Activated CD8-positive, alpha-beta T cell treated with anti-CD3 and anti-CD28 coated beads for 36 hours (primary cell): ENCODE data around the gene PFKL. TPM values are rescaled to one million over a fixed set of nuclear protein-coding genes. Genes with fewer than 3 reads are reported as not detected.

Experiments
- ATAC-seq: fragments of 200-7000 bp; cut with Tn5 transposase; one replicate; pipeline ENCODE4 v1.10.0; 2021; ENCODE audit warnings: mild to moderate bottlenecking, moderate library complexity
- CTCF ChIA-PET: fragments of 350-600 bp; sonication (Branson Sonifier 250); formaldehyde crosslinking; loops from one replicate; lab custom pipeline; 2021; ENCODE audit warnings: antibody characterized with exemption; lab: Charles Lee
- POLR2A ChIA-PET: fragments of 350-600 bp; sonication (Branson Sonifier 250); formaldehyde crosslinking; loops from one replicate; lab custom pipeline; 2021; ENCODE audit warnings: antibody characterized with exemption; lab: Charles Lee
- DNase-seq: peaks from one replicate; pipeline ENCODE4 v3.0.0-alpha.2; 2020
- H3K27ac Mint-ChIP-seq: one replicate; pipeline ENCODE4 v1.8.0; 2021; ENCODE audit warnings: mild to moderate bottlenecking, mixed read lengths
- H3K27me3 Mint-ChIP-seq: one replicate; pipeline ENCODE4 v1.8.0; 2021; ENCODE audit warnings: mixed read lengths
- H3K36me3 Mint-ChIP-seq: one replicate; pipeline ENCODE4 v1.8.0; 2021; ENCODE audit warnings: low read depth, mixed read lengths
- H3K4me1 Mint-ChIP-seq: one replicate; pipeline ENCODE4 v1.8.0; 2021; ENCODE audit warnings: low read depth, mixed read lengths
- H3K4me3 Mint-ChIP-seq: one replicate; pipeline ENCODE4 v1.8.0; 2021; ENCODE audit warnings: mild to moderate bottlenecking, moderate library complexity, mixed read lengths
- H3K9me3 Mint-ChIP-seq: one replicate; pipeline ENCODE4 v1.8.0; 2021; ENCODE audit warnings: mixed read lengths
- CTCF ChIP-seq: fragments of 200-600 bp; IDR thresholded peaks from one replicate; pipeline ENCODE4 v1.8.0; 2022; ENCODE audit warnings: antibody characterized with exemption, mild to moderate bottlenecking
- intact Hi-C: fragments of 100-400 bp; cut with micrococcal nuclease; formaldehyde crosslinking; loops from one replicate; pipeline ENCODE4 v1.10.0; 2022
- total RNA-seq, 2 experiments: library from RNA; stranded (reverse); gene quantifications; one replicate each; pipeline ENCODE4 v1.2.3, GENCODE V29; 2021

The PFKL gene
- total RNA-seq, 2 experiments from 2014 or later: 188 to 200 TPM

GRCh38 chr21:44262338-44263056, 37.4 kb upstream of the PFKL start:
- ChIA-PET CTCF (no interaction called here), POLR2A (no interaction called here)
- ATAC-seq: no peak
- Mint-ChIP-seq H3K27me3 (no peaks in the 10 kb centered on the region), H3K36me3 (no peaks in the 10 kb centered on the region), H3K4me3 (no peak overlapping the region), H3K27ac (no peak overlapping the region), H3K4me1 (no peaks in the 10 kb centered on the region), H3K9me3 (no peaks in the 10 kb centered on the region)
- intact Hi-C loops: no loop called here
- TF ChIP-seq CTCF: no peak
- no peak for DNase-seq

GRCh38 chr21:44263221-44263760, 36.6 kb upstream of the PFKL start:
- ChIA-PET CTCF (no interaction called here), POLR2A (no interaction called here)
- no peak overlapping the region for H3K27ac Mint-ChIP-seq

GRCh38 chr21:44263768-44264167, 36.1 kb upstream of the PFKL start:
- CTCF ChIA-PET: no interaction called here
- no peak overlapping the region for H3K27ac Mint-ChIP-seq
- H3K9me3 Mint-ChIP-seq: no peaks in the 10 kb centered on the region
- H3K27me3 Mint-ChIP-seq: no peaks in the 10 kb centered on the region
- intact Hi-C loops: no loop called here
- POLR2A ChIA-PET: no interaction called here
- H3K4me1 Mint-ChIP-seq: no peaks in the 10 kb centered on the region
- H3K36me3 Mint-ChIP-seq: no peaks in the 10 kb centered on the region
- H3K4me3 Mint-ChIP-seq: no peak overlapping the region
- no peak for ATAC-seq
- TF ChIP-seq CTCF: no peak
- no peak for DNase-seq

More at GRCh38 chr21:44263221-44263760, 36.6 kb upstream of the PFKL start:
- Mint-ChIP-seq H3K4me1 (no peaks in the 10 kb centered on the region), H3K4me3 (no peak overlapping the region), H3K9me3 (no peaks in the 10 kb centered on the region), H3K36me3 (no peaks in the 10 kb centered on the region), H3K27me3 (no peaks in the 10 kb centered on the region)
- DNase-seq (no peak), ATAC-seq (no peak)
- TF ChIP-seq CTCF: no peak
- intact Hi-C loops: no loop called here

GRCh38 chr21:44265734-44266270, 34.1 kb upstream of the PFKL start:
- Mint-ChIP-seq H3K9me3 (no peaks in the 10 kb centered on the region), H3K4me1 (no peaks in the 10 kb centered on the region), H3K27ac (no peak overlapping the region), H3K4me3 (no peak overlapping the region), H3K27me3 (no peaks in the 10 kb centered on the region), H3K36me3 (no peaks in the 10 kb centered on the region)
- no peak for DNase-seq
- no peak for ATAC-seq
- ChIA-PET POLR2A (interaction anchor here (1.1 kb wide), 1 partner anchor 11 kb away, joined by 4 read pairs; no protein-coding TSS in a partner anchor), CTCF (no interaction called here)
- TF ChIP-seq CTCF: no peak
- intact Hi-C loops: no loop called here

- intact Hi-C loops: no loop called here
- no peaks in the 10 kb centered on the region for H3K9me3 Mint-ChIP-seq
- DNase-seq (peak; percentile 48), ATAC-seq (peak; percentile 34)
- TF ChIP-seq CTCF: no peak
- no peaks in the 10 kb centered on the region for H3K36me3 Mint-ChIP-seq
- POLR2A ChIA-PET: no interaction called here
- CTCF ChIA-PET: interaction anchor here (2.0 kb wide), 1 partner anchor 30 kb away, joined by 9 read pairs; no protein-coding TSS in a partner anchor
- no peak overlapping the region for H3K4me3 Mint-ChIP-seq
- H3K27ac Mint-ChIP-seq: no peak overlapping the region
- no peaks in the 10 kb centered on the region for H3K4me1 Mint-ChIP-seq
- H3K27me3 Mint-ChIP-seq: no peaks in the 10 kb centered on the region
Observed at GRCh38 chr21:44267655-44268142, 32.2 kb upstream of the PFKL start.
